GM12892 (cell line): ENCODE results near the gene PLRG1.

Experiments
- POLR2A ChIP-seq: IDR thresholded peaks from 2 replicates; pipeline ENCODE4 v1.6.1; 2011; ENCODE audit warnings: low read depth, low read length, control low read depth
- POLR2AphosphoS5 ChIP-seq: IDR thresholded peaks from 2 replicates; pipeline ENCODE4 v1.6.1; 2011; ENCODE audit warnings: low read depth, low read length, control low read depth

GRCh38 chr4:154511548-154511947, 38.7 kb downstream of the PLRG1 start:
- no peak for TF ChIP-seq POLR2A
- TF ChIP-seq POLR2AphosphoS5, result no peak
